HEK293T (cell line): Measurements from ENCODE around the gene CLCF1.

Experiments used
- ARNT ChIP-seq: fragments of 450-650 bp; IDR thresholded peaks from 2 replicates; pipeline ENCODE4 v1.6.1; 2017; ENCODE audit warnings: mild to moderate bottlenecking
- BHLHE40 ChIP-seq: fragments of 450-650 bp; IDR thresholded peaks from 2 replicates; pipeline ENCODE4 v1.6.1; 2016; ENCODE audit warnings: mild to moderate bottlenecking, moderate library complexity, borderline replicate concordance
- CTBP1 ChIP-seq: fragments of 450-650 bp; IDR thresholded peaks from 2 replicates; pipeline ENCODE4 v1.6.1; 2016; ENCODE audit warnings: borderline replicate concordance
- ELF4 ChIP-seq: fragments of 450-650 bp; IDR thresholded peaks from 2 replicates; pipeline ENCODE4 v1.6.1; 2017; ENCODE audit warnings: antibody characterized with exemption
- FOXA1 ChIP-seq: fragments of 450-650 bp; IDR thresholded peaks from 2 replicates; pipeline ENCODE4 v1.6.1; 2016; ENCODE audit warnings: mild to moderate bottlenecking
- FOXK2 ChIP-seq: fragments of 450-650 bp; IDR thresholded peaks from 2 replicates; pipeline ENCODE4 v1.6.1; 2016; ENCODE audit warnings: mild to moderate bottlenecking
- HDGF ChIP-seq: fragments of 450-650 bp; IDR thresholded peaks from 2 replicates; pipeline ENCODE4 v1.6.1; 2017; ENCODE audit warnings: antibody characterized with exemption, borderline replicate concordance
- L3MBTL2 ChIP-seq: fragments of 450-650 bp; conservative IDR thresholded peaks from 2 replicates; pipeline ENCODE4 v1.6.1; 2016; ENCODE audit warnings: mild to moderate bottlenecking
- LEF1 ChIP-seq: fragments of 450-650 bp; IDR thresholded peaks from 2 replicates; pipeline ENCODE4 v1.6.1; 2017; ENCODE audit warnings: mild to moderate bottlenecking, borderline replicate concordance
- NFRKB ChIP-seq: fragments of 450-650 bp; IDR thresholded peaks from 2 replicates; pipeline ENCODE4 v1.6.1; 2016; ENCODE audit warnings: mild to moderate bottlenecking, moderate library complexity
- SP1 ChIP-seq: fragments of 450-650 bp; IDR thresholded peaks from 2 replicates; pipeline ENCODE4 v1.6.1; 2017
- TARDBP ChIP-seq: fragments of 450-650 bp; IDR thresholded peaks from 2 replicates; pipeline ENCODE4 v1.6.1; 2016

GRCh38 chr11:67364783-67365722 is 8.3 kb downstream of the CLCF1 start:
- TF ChIP-seq BHLHE40 = no peak
- no peak for TF ChIP-seq FOXK2
- no peak for TF ChIP-seq L3MBTL2
- no peak for TF ChIP-seq FOXA1
- no peak for TF ChIP-seq ELF4
- TF ChIP-seq HDGF = no peak
- no peak for TF ChIP-seq LEF1
- no peak for TF ChIP-seq TARDBP
- TF ChIP-seq SP1 = no peak
- TF ChIP-seq NFRKB = no peak
- no peak for TF ChIP-seq CTBP1
- no peak for TF ChIP-seq ARNT
